Dermis microvascular lymphatic vessel endothelial cell (primary cell): ENCODE data around the gene CMSS1. TPM values are rescaled to one million over a fixed set of nuclear protein-coding genes. Genes with fewer than 3 reads are reported as not detected.

Experiments used
- DNase-seq, 2 donors: peaks; one replicate each; pipeline versions ENCODE4 v3.0.0 to v3.0.0-alpha.2; 2010; ENCODE audit warnings: low read depth in 2 of 2
- total RNA-seq: library from RNA; depleted of rRNA; stranded (reverse); fragments of >200 nt; gene quantifications from 2 replicates; pipeline ENCODE4 v1.2.1, GENCODE V29; 2014

Gene CMSS1
- total RNA-seq, 1 donor from 2014 or later: 7.7 TPM

GRCh38 chr3:99852851-99853250, 35.2 kb downstream of the CMSS1 start:
- no peak for DNase-seq

GRCh38 chr3:99854756-99855298, 37.2 kb downstream of the CMSS1 start:
- no peak for DNase-seq

GRCh38 chr3:99855900-99856299, 38.2 kb downstream of the CMSS1 start:
- DNase-seq: no peak

- no peak for DNase-seq
These were observed 39.0 kb downstream of the CMSS1 start for GRCh38 chr3:99856437-99857220.

- DNase-seq: no peak
These were observed 39.6 kb downstream of the CMSS1 start for GRCh38 chr3:99857278-99857677.

- no peak for DNase-seq
These were observed 40.8 kb downstream of the CMSS1 start for GRCh38 chr3:99858469-99858868.

- DNase-seq: no peak
These were observed 42.2 kb downstream of the CMSS1 start for GRCh38 chr3:99859825-99860224.

GRCh38 chr3:99861216-99861615, 43.6 kb downstream of the CMSS1 start:
- no peak for DNase-seq

- DNase-seq: peak; percentile 46 to 68
These were observed 44.5 kb downstream of the CMSS1 start for GRCh38 chr3:99862208-99862607.

GRCh38 chr3:99863002-99863401, 45.3 kb downstream of the CMSS1 start:
- no peak for DNase-seq

GRCh38 chr3:99863588-99863987, 45.9 kb downstream of the CMSS1 start:
- no peak for DNase-seq

GRCh38 chr3:99864289-99864688, 46.6 kb downstream of the CMSS1 start:
- DNase-seq: no peak

- peak in 1 of 2 donors; percentile 45 for DNase-seq
These were observed 47.7 kb downstream of the CMSS1 start for GRCh38 chr3:99865321-99865720.

GRCh38 chr3:99866261-99866761, 48.6 kb downstream of the CMSS1 start:
- DNase-seq: no peak

GRCh38 chr3:99867594-99868310, 50.1 kb downstream of the CMSS1 start:
- no peak for DNase-seq

GRCh38 chr3:99868311-99868646, 50.6 kb downstream of the CMSS1 start:
- DNase-seq: peak in 1 of 2 donors; percentile 44

- no peak for DNase-seq
These were observed 52.0 kb downstream of the CMSS1 start for GRCh38 chr3:99869621-99870020.

- DNase-seq: no peak
These were observed 53.0 kb downstream of the CMSS1 start for GRCh38 chr3:99870712-99871111.

GRCh38 chr3:99871231-99872045, 53.8 kb downstream of the CMSS1 start:
- DNase-seq: no peak

GRCh38 chr3:99872923-99873254, 55.2 kb downstream of the CMSS1 start:
- no peak for DNase-seq

- DNase-seq: no peak
These were observed 55.8 kb downstream of the CMSS1 start for GRCh38 chr3:99873269-99874102.
